ENCODE measurements around the gene SNX24. TPM values are rescaled to one million over a fixed set of nuclear protein-coding genes. Genes with fewer than 3 reads are reported as not detected.
A peak's percentile ranks its signal among the peaks of the same experiment; 100 is the strongest.

The SNX24 gene
- total RNA-seq, 1 donor from 2014 or later = 47.5 TPM

GRCh38 chr5:123012321-123012720, 166.9 kb downstream of the SNX24 start:
- DNase-seq (ENCODE audit: low read depth) = no peak

GRCh38 chr5:123014689-123015088, 169.3 kb downstream of the SNX24 start:
- DNase-seq (ENCODE audit: low read depth) = no peak

- DNase-seq (ENCODE audit: low read depth) = no peak
These were observed 182.8 kb downstream of the SNX24 start for GRCh38 chr5:123028222-123028621.

GRCh38 chr5:123033157-123033671, 187.8 kb downstream of the SNX24 start:
- DNase-seq (ENCODE audit: low read depth) = no peak

GRCh38 chr5:123035360-123035917, 190.0 kb downstream of the SNX24 start:
- peak; percentile 28 for DNase-seq (ENCODE audit: low read depth)

- DNase-seq (ENCODE audit: low read depth) = peak; percentile 28
These were observed 190.5 kb downstream of the SNX24 start for GRCh38 chr5:123035918-123036390.

- peak; percentile 55 for DNase-seq (ENCODE audit: low read depth)
These were observed 191.1 kb downstream of the SNX24 start, which contains the start of gene PPIC for GRCh38 chr5:123036391-123037103. PPIC (minus strand) TSS chr5:123036725; CDS start chr5:123036625, 100 bp downstream.

GRCh38 chr5:123037104-123037418, 191.6 kb downstream of the SNX24 start:
- peak; percentile 38 for DNase-seq (ENCODE audit: low read depth)

- no peak for DNase-seq (ENCODE audit: low read depth)
These were observed 194.3 kb downstream of the SNX24 start for GRCh38 chr5:123039673-123040072.

- DNase-seq (ENCODE audit: low read depth) = no peak
These were observed 199.7 kb downstream of the SNX24 start for GRCh38 chr5:123044926-123045617.

- no peak for DNase-seq (ENCODE audit: low read depth)
These were observed 200.8 kb downstream of the SNX24 start for GRCh38 chr5:123046222-123046621.

GRCh38 chr5:123047706-123048105, 202.3 kb downstream of the SNX24 start:
- no peak for DNase-seq (ENCODE audit: low read depth)

GRCh38 chr5:123051206-123051605, 205.8 kb downstream of the SNX24 start:
- DNase-seq (ENCODE audit: low read depth) = no peak

Other genes starting within 250 kb of the SNX24 start
- gene SNX2, start 70.5 kb upstream of the SNX24 start, total RNA-seq = 84.2 and 101 TPM in 2 replicates
- 78.0 and 124 TPM in 2 replicates for gene PPIC, start 191.1 kb downstream of the SNX24 start, total RNA-seq
- gene PRDM6, start 243.6 kb downstream of the SNX24 start, total RNA-seq = under 0.01 and 1.2 TPM in 2 replicates